Spleen (tissue), 7 donors: ENCODE results near the gene SKAP2.

ENCODE experiments used
- POLR2A ChIP-seq, 3 donors: fragments of 450-650 bp; IDR thresholded peaks; one replicate each; pipeline ENCODE4 v1.5.1; 2017; ENCODE audit warnings: antibody characterized with exemption in 3 of 3, mild to moderate bottlenecking in 1 of 3
- POLR2AphosphoS5 ChIP-seq, 3 donors: sonication (generic); formaldehyde crosslinking; IDR thresholded peaks; one replicate each; pipeline ENCODE4 v1.5.1; 2017; ENCODE audit warnings: antibody characterized with exemption in 3 of 3
- TF ChIP-seq, protein P1 (sequence below), 11 experiments: fragments of 200-600 bp in 7 of 11; fragments of 450-650 bp in 4 of 11; sonication (generic) in 4 of 11; IDR thresholded peaks in 8 of 11; conservative IDR thresholded peaks in 3 of 11; 1 replicate in 7 of 11; 2 replicates in 4 of 11; pipeline versions ENCODE4 v1.4.0 to v1.8.0; 2016 to 2021; ENCODE audit warnings: antibody characterized with exemption in 11 of 11, inconsistent platforms in 4 of 11, mild to moderate bottlenecking in 1 of 11
- donor health status: DM: no; HTN: no; CAD: no; lungs with moderate emphysema.
- donor health status: DM: no; HTN: no; CAD: no.
- donor health status: DM: no; HTN: no; CAD: no.

DNA sequence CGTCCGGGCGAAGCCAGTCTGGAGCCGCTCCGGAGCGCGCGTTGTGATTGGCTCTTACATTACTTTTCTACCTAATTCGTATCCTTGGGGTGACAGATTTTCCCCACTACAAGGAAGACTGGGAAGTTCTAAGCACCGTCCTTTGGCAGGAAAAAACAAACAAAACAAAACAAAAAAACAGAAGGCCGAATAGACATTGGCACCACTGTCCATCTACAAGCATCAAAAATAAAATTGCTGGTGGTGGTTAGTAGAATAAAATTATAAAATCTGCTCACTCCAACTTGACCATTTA is 651 bp upstream of the SKAP2 start:
- no peak for TF ChIP-seq POLR2AphosphoS5 (IDR thresholded peaks at IDR 0.05)
- no peak for TF ChIP-seq POLR2A (IDR thresholded peaks at IDR 0.05)
- TF ChIP-seq, protein P1, sequence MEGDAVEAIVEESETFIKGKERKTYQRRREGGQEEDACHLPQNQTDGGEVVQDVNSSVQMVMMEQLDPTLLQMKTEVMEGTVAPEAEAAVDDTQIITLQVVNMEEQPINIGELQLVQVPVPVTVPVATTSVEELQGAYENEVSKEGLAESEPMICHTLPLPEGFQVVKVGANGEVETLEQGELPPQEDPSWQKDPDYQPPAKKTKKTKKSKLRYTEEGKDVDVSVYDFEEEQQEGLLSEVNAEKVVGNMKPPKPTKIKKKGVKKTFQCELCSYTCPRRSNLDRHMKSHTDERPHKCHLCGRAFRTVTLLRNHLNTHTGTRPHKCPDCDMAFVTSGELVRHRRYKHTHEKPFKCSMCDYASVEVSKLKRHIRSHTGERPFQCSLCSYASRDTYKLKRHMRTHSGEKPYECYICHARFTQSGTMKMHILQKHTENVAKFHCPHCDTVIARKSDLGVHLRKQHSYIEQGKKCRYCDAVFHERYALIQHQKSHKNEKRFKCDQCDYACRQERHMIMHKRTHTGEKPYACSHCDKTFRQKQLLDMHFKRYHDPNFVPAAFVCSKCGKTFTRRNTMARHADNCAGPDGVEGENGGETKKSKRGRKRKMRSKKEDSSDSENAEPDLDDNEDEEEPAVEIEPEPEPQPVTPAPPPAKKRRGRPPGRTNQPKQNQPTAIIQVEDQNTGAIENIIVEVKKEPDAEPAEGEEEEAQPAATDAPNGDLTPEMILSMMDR (IDR thresholded peaks at IDR 0.05 in 8 of 11, conservative IDR thresholded peaks at IDR 0.05 in 3 of 11): peak in 1 of 11 experiments; percentile 6
